Naive thymus-derived CD8-positive, alpha-beta T cell (primary cell): Measurements from ENCODE around the gene CCR3. TPM values are rescaled to one million over a fixed set of nuclear protein-coding genes. Genes with fewer than 3 reads are reported as not detected.
A peak's percentile ranks its signal among the peaks of the same experiment; 100 is the strongest.

ENCODE experiments used
- ATAC-seq, 2 donors: fragments of 150-1000 bp; cut with Tn5 transposase in 1 of 2; sonication (Bioruptor Pico), chemical (Tn5 transposase) in 1 of 2; 1 replicate in 1 of 2; 2 replicates in 1 of 2; pipeline ENCODE4 v1.10.0; 2021; ENCODE audit warnings: mild to moderate bottlenecking in 2 of 2, moderate library complexity in 2 of 2
- POLR2A ChIA-PET: fragments of 350-600 bp; sonication (Branson Sonifier 250); formaldehyde crosslinking; loops from one replicate; lab custom pipeline; 2021; ENCODE audit warnings: antibody characterized with exemption; lab: Charles Lee
- DNase-seq, 10 donors: peaks; one replicate each; pipeline versions ENCODE4 v3.0.0 to v3.0.0-alpha.2; 2020 to 2022
- H3K27ac Mint-ChIP-seq, 10 donors: one replicate each; pipeline ENCODE4 v1.8.0; 2020 to 2022; ENCODE audit warnings: mild to moderate bottlenecking in 10 of 10, mixed read lengths in 10 of 10, moderate library complexity in 4 of 10, inconsistent platforms in 1 of 10
- H3K27me3 Mint-ChIP-seq, 5 donors: one replicate each; pipeline ENCODE4 v1.8.0; 2021 to 2022; ENCODE audit warnings: mixed read lengths in 5 of 5
- H3K36me3 Mint-ChIP-seq, 3 donors: one replicate each; pipeline ENCODE4 v1.8.0; 2020 to 2022; ENCODE audit warnings: mixed read lengths in 3 of 3, mild to moderate bottlenecking in 2 of 3, inconsistent platforms in 1 of 3
- H3K4me1 Mint-ChIP-seq, 4 donors: one replicate each; pipeline ENCODE4 v1.8.0; 2021 to 2022; ENCODE audit warnings: mixed read lengths in 4 of 4
- H3K4me3 Mint-ChIP-seq, 10 donors: one replicate each; pipeline ENCODE4 v1.8.0; 2020 to 2022; ENCODE audit warnings: mild to moderate bottlenecking in 10 of 10, mixed read lengths in 10 of 10, moderate library complexity in 6 of 10, inconsistent platforms in 1 of 10
- H3K9me3 Mint-ChIP-seq, 9 donors: one replicate each; pipeline ENCODE4 v1.8.0; 2020 to 2022; ENCODE audit warnings: mixed read lengths in 9 of 9, mild to moderate bottlenecking in 3 of 9, inconsistent platforms in 1 of 9, moderate library complexity in 1 of 9
- polyA plus RNA-seq, 3 donors: library from polyadenylated mRNA; unstranded; fragments of 300-500 nt; fragmentation: Illumina TruSeq; gene quantifications; one replicate each; pipeline ENCODE4 v1.2.3, GENCODE V29; 2021
- total RNA-seq, 8 experiments: library from RNA in 2 of 8; stranded (reverse) in 2 of 8; gene quantifications; one replicate each; pipeline ENCODE4 v1.2.3 and lab custom pipeline; 2021 to 2026

CCR3 gene
- total and polyA plus RNA-seq, 5 experiments from 2014 or later, result not detected

DNA sequence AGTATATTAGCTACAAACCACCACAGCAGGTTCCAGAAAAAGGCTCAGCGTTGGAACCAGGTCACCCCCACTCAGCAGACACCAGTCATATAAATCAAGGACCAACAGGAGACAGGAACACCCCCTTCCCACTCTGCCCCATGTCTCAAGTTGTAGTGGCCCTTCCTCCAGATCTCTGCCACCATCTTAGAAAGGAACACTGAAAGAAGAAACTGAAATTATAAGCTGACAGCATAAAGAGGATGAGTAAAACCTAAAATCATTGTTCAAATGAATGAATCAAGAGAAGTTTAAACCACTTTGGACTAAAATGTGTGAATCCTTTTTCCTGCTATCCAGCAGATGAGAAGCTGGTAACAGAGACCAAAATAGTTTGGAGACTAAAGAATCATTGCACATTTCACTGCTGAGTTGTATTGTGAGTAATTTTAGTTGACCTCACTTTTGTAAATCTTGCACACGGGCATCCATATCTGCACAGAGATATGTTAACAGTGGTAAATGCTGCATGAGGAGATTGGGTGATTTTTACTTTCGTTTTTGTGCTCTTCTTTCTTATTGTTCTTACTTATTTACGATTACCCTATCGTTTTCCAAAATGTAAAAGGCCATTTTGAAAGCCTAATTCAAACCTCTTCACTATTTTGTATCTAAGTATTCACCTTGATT lies 19.8 kb downstream of the CCR3 start:
- Mint-ChIP-seq H3K4me3 (peak overlapping the region in 4 of 10 donors; percentile 12 to 46 (median 20)), H3K9me3 (peaks cover 2 to 20% (median 8%) of the 10 kb centered on the region in 9 donors), H3K27me3 (peaks cover 0 to 10% (median 3%) of the 10 kb centered on the region in 5 donors), H3K27ac (peak overlapping the region in 1 of 10 donors; percentile 32), H3K36me3 (peaks cover 0 to 12% (median 8%) of the 10 kb centered on the region in 3 donors), H3K4me1 (peaks cover 0 to 7% (median under 1%) of the 10 kb centered on the region in 4 donors)
- POLR2A ChIA-PET, result no interaction called here
- DNase-seq (no peak), ATAC-seq (no peak)

DNA sequence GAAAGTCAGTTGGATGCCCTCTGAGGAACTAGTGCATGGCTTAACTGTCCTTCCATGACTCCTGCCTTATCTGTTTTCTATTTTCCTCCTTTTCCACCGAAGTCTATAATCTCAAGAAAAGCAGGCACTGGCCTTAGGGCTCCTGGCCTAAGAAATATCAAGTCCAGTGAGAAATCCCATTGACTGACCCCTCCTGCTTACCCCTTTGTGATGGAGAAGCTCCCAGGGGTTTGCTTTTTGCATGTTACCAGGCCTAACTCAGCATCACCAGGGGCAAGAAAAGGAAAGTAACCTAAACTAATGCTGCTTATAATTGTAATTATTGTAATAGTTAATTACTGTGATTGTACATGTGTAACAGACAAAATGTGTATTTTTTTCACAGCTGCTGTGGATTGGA lies 21.7 kb downstream of the CCR3 start:
- ATAC-seq (no peak), DNase-seq (no peak)
- POLR2A ChIA-PET, result no interaction called here
- Mint-ChIP-seq H3K27me3 (peaks cover 0 to 23% (median 6%) of the 10 kb centered on the region in 5 donors), H3K27ac (no peak overlapping the region), H3K9me3 (peaks cover 2 to 20% (median 8%) of the 10 kb centered on the region in 9 donors), H3K4me3 (no peak overlapping the region), H3K4me1 (peaks cover 0 to 9% (median under 1%) of the 10 kb centered on the region in 4 donors), H3K36me3 (peaks cover 0 to 12% (median 8%) of the 10 kb centered on the region in 3 donors)

DNA sequence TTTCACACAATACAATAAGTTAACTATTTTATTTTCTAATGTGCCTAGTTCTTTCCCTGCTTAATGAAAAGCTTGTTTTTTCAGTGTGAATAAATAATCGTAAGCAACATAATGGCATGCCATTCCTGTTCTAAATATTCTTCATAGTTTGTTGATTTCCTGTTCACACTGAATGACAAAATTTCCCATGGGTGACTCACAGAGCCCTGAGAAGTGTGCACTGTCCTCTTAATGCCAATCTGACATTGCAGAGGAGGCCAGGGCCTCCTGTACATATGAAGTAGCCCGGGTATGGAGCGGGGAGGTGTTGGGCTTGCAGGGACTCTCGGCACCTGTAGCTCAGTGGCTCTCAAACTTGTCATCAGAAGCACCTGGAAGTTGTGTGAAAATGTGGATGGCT lies 24.3 kb downstream of the CCR3 start:
- H3K4me1 Mint-ChIP-seq, result peaks cover 0 to 21% (median 9%) of the 10 kb centered on the region in 4 donors
- H3K9me3 Mint-ChIP-seq, result no peaks in the 10 kb centered on the region
- H3K4me3 Mint-ChIP-seq, result no peak overlapping the region
- DNase-seq (no peak), ATAC-seq (no peak)
- H3K27ac Mint-ChIP-seq, result no peak overlapping the region
- peaks cover 1 to 23% (median 7%) of the 10 kb centered on the region in 5 donors for H3K27me3 Mint-ChIP-seq
- no peaks in the 10 kb centered on the region for H3K36me3 Mint-ChIP-seq
- POLR2A ChIA-PET, result interaction anchor here (0.8 kb wide), 1 partner anchor 31 kb away, joined by 3 read pairs; no protein-coding TSS in a partner anchor

DNA sequence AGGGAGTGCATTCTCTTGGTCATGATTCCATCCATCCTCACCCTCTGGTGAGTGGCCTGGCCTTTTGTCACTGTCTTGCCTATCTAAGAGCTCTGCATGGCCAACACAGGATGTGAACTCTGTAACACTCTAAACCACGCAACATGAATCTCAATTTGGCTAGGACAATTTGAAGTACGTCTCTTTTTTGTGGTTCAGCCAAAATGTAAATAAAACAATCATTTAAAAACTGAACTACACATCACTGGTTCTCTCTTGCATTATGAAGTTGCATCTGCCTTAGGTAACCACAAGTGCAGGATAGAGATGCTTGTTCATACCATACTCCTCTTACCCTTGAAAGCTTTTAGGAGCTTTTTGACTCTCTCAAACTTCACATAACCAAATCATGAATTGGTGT lies 27.3 kb downstream of the CCR3 start:
- H3K36me3 Mint-ChIP-seq, result no peaks in the 10 kb centered on the region
- DNase-seq (no peak), ATAC-seq (peak in 1 of 2 donors; percentile 20)
- POLR2A ChIA-PET, result no interaction called here
- H3K27ac Mint-ChIP-seq, result peak overlapping the region in 2 of 10 donors; percentile 16 to 27
- no peak overlapping the region for H3K4me3 Mint-ChIP-seq
- peaks cover 1 to 23% (median 7%) of the 10 kb centered on the region in 5 donors for H3K27me3 Mint-ChIP-seq
- H3K9me3 Mint-ChIP-seq, result no peaks in the 10 kb centered on the region
- peaks cover 0 to 15% (median 8%) of the 10 kb centered on the region in 4 donors for H3K4me1 Mint-ChIP-seq

DNA sequence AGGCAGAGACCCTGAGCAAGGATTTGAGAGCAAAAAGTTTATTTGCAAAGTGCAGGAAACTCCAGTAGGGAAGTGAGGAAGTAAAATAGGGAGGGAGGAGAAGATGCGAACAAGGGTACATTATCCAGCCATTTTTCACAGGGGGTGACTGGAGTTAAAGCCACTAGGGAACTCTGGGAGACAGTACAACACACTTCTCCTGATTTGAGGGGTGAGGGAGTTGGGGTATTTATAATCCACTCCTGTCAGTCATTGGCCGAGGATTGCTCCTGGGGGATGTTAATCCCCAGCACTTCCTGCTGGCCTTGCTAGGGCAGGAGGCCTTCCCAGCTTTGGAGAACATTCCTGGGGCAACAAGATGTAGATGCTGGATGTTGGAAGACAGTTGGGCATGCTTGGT lies 28.2 kb downstream of the CCR3 start:
- ATAC-seq, result no peak
- peaks cover 1 to 18% (median 7%) of the 10 kb centered on the region in 5 donors for H3K27me3 Mint-ChIP-seq
- no peak overlapping the region for H3K4me3 Mint-ChIP-seq
- H3K36me3 Mint-ChIP-seq, result no peaks in the 10 kb centered on the region
- DNase-seq, result no peak
- peaks cover 0 to 15% (median 8%) of the 10 kb centered on the region in 4 donors for H3K4me1 Mint-ChIP-seq
- no peaks in the 10 kb centered on the region for H3K9me3 Mint-ChIP-seq
- peak overlapping the region in 1 of 10 donors; percentile 79 for H3K27ac Mint-ChIP-seq
- POLR2A ChIA-PET, result no interaction called here

DNA sequence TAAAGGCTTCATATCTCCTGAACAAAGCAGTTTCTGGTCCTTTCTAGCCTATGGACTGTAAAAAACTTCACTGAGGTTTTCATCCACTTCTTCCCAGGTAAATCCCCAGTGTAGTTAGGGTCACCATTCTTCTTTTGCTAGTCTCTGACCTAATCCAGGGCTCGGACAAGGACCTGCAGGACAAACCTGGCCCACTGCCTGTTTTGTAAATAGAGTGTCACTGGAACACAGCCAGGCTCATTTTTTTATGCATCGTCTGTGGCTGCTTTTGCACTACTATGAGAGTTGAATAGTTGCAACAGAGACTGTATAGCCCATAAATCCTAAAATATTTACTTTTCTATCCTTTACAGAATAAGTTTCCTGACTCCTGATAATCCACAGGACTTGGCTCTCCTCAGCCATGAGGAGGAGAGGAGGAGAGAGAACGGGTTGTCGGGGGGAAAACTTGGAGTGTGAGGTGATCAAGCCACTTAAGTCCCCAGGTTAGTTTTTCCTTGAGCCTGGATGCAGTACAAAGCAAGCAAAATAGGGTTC lies 29.0 kb downstream of the CCR3 start:
- H3K9me3 Mint-ChIP-seq, result no peaks in the 10 kb centered on the region
- DNase-seq (no peak), ATAC-seq (no peak)
- H3K4me3 Mint-ChIP-seq, result no peak overlapping the region
- POLR2A ChIA-PET, result no interaction called here
- H3K4me1 Mint-ChIP-seq, result peaks cover 2 to 16% (median 8%) of the 10 kb centered on the region in 4 donors
- H3K27ac Mint-ChIP-seq, result no peak overlapping the region
- no peaks in the 10 kb centered on the region for H3K36me3 Mint-ChIP-seq
- H3K27me3 Mint-ChIP-seq, result peaks cover 1 to 13% (median 4%) of the 10 kb centered on the region in 5 donors

DNA sequence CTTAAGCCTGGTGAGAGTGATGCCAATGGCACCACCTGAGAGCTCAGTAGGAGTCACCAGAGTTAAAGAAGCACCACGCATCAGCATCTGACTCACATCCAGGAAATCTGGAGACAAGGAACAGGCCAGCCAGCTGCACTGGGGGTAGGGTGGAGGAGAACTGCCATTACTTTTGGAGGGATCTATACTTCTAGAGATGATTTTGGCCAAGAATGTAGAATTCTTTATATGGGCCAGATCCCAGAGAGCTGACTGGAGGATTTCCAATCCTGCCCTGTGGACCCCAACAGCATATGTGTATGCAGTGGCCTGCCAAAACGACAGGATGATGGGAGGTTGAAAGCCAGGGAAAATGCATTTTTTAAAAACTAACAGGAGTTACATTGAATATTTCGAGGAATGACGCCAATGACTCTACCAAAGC lies 29.8 kb downstream of the CCR3 start:
- POLR2A ChIA-PET, result no interaction called here
- DNase-seq, result no peak
- H3K27ac Mint-ChIP-seq, result no peak overlapping the region
- no peak overlapping the region for H3K4me3 Mint-ChIP-seq
- peaks cover 1 to 13% (median 4%) of the 10 kb centered on the region in 5 donors for H3K27me3 Mint-ChIP-seq
- no peaks in the 10 kb centered on the region for H3K36me3 Mint-ChIP-seq
- H3K9me3 Mint-ChIP-seq, result no peaks in the 10 kb centered on the region
- H3K4me1 Mint-ChIP-seq, result peaks cover 2 to 22% (median 14%) of the 10 kb centered on the region in 4 donors
- no peak for ATAC-seq

DNA sequence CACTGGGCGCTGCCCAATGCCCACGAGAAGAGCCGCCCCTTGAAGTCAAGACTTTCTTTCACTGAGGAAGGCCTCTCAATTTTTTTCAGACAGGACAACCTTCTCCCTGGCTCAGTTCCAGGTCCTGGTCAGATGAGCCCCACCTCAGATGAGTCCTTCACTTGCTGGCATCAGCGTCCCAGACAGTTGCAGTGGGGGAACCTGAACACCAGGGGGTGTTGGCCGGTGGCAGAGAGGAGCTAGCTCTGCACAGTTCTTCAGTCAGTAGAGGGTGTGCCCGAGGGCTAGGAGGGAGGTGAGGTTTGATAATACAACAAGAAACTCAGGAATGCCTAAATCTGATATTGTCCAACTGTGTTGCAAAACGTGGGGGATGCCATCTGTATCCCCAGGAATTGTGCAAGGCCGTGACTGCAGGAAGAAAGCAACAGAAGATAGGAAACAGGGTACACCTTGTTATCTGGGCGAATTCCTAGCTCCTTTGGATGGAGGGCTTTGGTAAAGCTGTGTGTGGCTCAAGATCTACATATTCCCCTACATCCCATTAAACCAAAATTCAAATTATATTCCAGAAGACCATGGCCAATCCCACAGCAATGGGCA lies 34.3 kb downstream of the CCR3 start:
- POLR2A ChIA-PET, result interaction anchor here (1.1 kb wide), 1 partner anchor 96 kb away, joined by 3 read pairs; no protein-coding TSS in a partner anchor
- peak overlapping the region in 3 of 10 donors; percentile 34 to 79 (median 62) for H3K27ac Mint-ChIP-seq
- ATAC-seq (peak; percentile 80 to 83), DNase-seq (peak; percentile 39 to 76 (median 60))
- peak overlapping the region in 2 of 10 donors; percentile 45 to 75 for H3K4me3 Mint-ChIP-seq
- peaks cover 0 to 5% (median 3%) of the 10 kb centered on the region in 3 donors for H3K36me3 Mint-ChIP-seq
- H3K4me1 Mint-ChIP-seq, result peaks cover 9 to 38% (median 29%) of the 10 kb centered on the region in 4 donors
- peaks cover 0 to 2% (median 0%) of the 10 kb centered on the region in 5 donors for H3K27me3 Mint-ChIP-seq
- H3K9me3 Mint-ChIP-seq, result peaks cover 0 to 13% (median 4%) of the 10 kb centered on the region in 9 donors

DNA sequence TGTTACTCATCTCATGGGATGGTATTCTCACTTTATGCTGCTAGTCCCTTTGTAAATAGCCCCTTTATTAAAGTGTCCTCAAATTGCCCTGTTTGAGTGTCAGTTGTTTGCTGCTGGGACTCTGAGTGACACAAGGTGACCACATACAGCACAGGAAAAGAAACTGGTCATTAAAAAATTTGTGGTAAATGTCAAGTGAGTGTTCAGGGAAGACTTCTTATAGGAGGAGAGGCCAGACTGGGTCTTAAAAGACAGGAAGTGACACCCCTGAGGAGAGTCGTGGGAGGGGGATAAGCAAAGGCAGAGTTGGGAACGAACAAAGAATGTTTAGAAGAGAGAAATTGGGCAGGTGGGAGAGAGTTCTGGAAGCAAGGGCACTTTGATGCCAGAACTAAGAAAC lies 35.2 kb downstream of the CCR3 start:
- Mint-ChIP-seq H3K4me3 (no peak overlapping the region), H3K27ac (peak overlapping the region in 3 of 10 donors; percentile 28 to 48 (median 42)), H3K27me3 (no peaks in the 10 kb centered on the region), H3K36me3 (peaks cover 0 to 5% (median 3%) of the 10 kb centered on the region in 3 donors), H3K9me3 (peaks cover 0 to 13% (median 4%) of the 10 kb centered on the region in 9 donors), H3K4me1 (peaks cover 11 to 46% (median 29%) of the 10 kb centered on the region in 4 donors)
- POLR2A ChIA-PET, result no interaction called here
- DNase-seq (no peak), ATAC-seq (no peak)

DNA sequence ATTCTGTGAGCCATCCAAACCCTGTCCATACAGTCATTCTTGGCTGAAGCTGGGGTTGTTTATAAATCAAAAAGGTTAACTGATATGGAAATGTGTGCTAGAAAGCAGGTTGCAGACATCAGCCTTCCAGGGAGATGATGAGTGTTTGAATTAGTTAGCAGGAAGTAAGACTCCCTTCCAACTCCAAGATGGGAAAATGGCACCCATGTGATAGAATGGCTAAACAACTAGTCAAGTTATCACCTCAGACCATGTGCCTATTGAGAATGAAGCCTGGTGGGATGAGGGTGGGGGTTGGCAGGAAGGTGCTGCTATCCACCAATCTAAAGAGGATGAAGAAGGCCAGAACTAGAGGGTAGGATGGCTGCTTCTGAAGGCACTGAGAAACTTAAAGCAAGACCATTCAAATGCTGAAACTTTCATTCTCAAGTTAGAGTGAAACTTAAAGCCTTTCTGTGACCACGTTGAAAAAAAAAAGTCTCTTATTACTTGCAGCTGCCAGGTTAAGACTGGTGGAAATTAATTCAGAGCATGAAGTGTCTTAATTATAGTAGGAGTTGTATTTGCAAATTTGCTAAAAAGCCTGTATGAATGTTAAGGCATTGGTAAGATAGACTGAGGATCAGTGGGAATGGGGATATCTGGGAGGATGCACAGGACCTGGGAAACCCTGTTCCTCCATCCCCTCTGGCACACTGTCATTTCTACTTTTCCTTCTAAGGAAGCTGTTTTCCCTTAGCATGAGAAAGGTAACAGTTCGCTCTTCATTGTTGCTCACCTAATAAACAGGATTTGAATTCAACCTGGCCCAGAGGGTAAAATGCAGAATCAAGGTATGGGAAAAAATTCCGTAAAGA lies 36.8 kb downstream of the CCR3 start:
- POLR2A ChIA-PET, result no interaction called here
- Mint-ChIP-seq H3K27me3 (no peaks in the 10 kb centered on the region), H3K36me3 (peaks cover 0 to 5% (median 3%) of the 10 kb centered on the region in 3 donors), H3K27ac (peak overlapping the region in 4 of 10 donors; percentile 23 to 76 (median 51)), H3K9me3 (peaks cover 0 to 13% (median 4%) of the 10 kb centered on the region in 9 donors), H3K4me3 (peak overlapping the region in 1 of 10 donors; percentile 14), H3K4me1 (peaks cover 20 to 62% (median 42%) of the 10 kb centered on the region in 4 donors)
- DNase-seq (no peak), ATAC-seq (no peak)

DNA sequence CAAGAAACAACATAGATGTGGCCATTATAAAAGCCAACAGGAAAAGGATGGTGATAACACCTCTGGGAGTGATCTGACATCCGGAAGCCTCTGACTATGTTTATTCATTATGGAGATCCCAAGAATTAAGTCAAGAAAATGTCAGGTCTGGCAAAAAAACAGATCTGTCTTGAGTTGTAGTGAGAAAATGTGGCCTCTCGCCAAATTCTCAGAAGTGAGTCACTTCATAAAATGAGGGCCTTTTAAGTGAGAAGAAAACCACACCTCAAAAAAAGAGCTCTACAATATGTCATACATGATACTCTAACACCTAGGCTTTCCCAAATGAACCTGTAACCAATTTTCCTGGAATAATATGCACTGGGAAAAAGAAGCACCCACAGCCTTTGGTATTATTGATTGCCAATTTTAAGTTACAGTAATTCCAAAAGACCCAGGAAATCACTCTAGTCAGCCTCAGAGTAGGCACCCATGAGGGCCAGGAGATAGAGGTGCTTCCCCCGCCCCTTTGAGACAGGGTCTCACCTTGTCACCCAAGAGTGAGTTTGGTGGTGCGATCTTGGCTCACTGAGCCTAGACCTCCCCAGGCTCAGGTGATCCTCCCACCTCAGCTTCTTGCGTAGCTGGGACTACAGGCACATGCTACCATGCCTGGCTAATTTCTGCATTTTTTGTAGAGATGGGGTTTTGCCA lies 38.0 kb downstream of the CCR3 start:
- peak in 5 of 10 donors; percentile 11 to 34 (median 26) for DNase-seq
- peaks cover 0 to 13% (median 4%) of the 10 kb centered on the region in 9 donors for H3K9me3 Mint-ChIP-seq
- H3K27me3 Mint-ChIP-seq, result no peaks in the 10 kb centered on the region
- ATAC-seq, result peak in 1 of 2 donors; percentile 28
- H3K4me3 Mint-ChIP-seq, result peak overlapping the region in 2 of 10 donors; percentile 11 to 23
- peaks cover 20 to 74% (median 48%) of the 10 kb centered on the region in 4 donors for H3K4me1 Mint-ChIP-seq
- H3K27ac Mint-ChIP-seq, result peak overlapping the region in 6 of 10 donors; percentile 5 to 83 (median 51)
- POLR2A ChIA-PET, result interaction anchor here (0.7 kb wide), 1 partner anchor 344 kb away, joined by 3 read pairs; no protein-coding TSS in a partner anchor
- peaks cover 0 to 5% (median 3%) of the 10 kb centered on the region in 3 donors for H3K36me3 Mint-ChIP-seq
